RWPE1 (cell line): ENCODE data around the gene HPS1.

Source experiments
- CTCF ChIA-PET: fragments of 350-600 bp; sonication (Branson Sonifier 250); formaldehyde crosslinking; extraction: SDS; loops from one replicate; lab custom pipeline; 2021; lab: Yijun Ruan, JAX
- POLR2A ChIA-PET: fragments of 400-600 bp; formaldehyde crosslinking; extraction: SDS; loops from one replicate; lab custom pipeline; 2020; ENCODE audit warnings: antibody characterized with exemption; ENCODE audit not compliant: low non-redundant PET; lab: Yijun Ruan, JAX
- DNase-seq: peaks from one replicate; pipeline ENCODE4 v3.0.0; 2012; ENCODE audit warnings: low spot score
- H3K27ac ChIP-seq: fragments of 450-650 bp; 2 replicates; pipeline ENCODE4 v1.5.1; 2017
- TF ChIP-seq, protein P1 (sequence below): fragments of 450-650 bp; conservative IDR thresholded peaks from 2 replicates; pipeline ENCODE4 v1.5.1; 2017; ENCODE audit warnings: low read depth, mild to moderate bottlenecking

Gene HPS1

DNA sequence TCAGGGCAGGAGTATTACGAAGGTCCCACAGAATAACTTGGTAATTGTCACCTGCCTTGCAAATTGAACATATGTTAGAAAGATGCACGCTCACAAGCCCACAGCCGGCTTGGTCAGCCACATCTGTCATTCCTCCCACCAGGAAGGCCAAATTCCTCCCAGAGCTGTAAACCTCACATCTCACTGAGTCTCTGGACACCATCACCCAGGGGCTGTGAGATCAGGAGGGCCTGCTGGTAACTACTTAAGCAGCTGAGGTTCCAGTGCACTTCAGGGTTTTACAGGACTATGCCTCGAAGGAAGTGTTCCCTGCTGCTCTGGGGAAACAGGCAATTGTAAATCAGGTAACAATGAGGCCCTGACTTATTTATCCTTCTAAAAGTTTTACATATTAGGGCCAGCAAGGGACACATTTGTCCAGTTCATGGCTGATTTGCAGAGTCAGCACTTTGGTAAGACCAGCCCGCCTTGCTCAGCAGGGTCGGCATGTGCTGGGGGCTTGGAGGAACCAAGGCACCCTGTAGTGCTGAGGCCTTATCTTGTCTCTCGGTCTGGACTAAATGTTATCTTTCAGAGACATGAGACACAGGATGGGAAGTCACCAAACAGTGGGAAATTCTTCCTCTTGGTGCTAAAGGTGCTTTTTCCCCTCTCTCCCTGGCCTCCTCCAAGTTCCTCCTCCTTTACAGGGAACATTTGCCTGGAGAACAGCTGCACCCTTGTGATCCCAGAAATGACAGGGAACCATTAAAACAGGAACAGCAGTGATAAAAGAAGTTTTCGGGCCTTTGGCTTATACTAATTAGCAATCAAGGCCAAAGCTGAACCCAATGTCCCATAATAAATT lies 66.0 kb downstream of the HPS1 start:
- no peak for DNase-seq
- H3K27ac ChIP-seq, result no peak overlapping the region
- CTCF ChIA-PET, result interaction anchor here (0.6 kb wide), 1 partner anchor 10 kb away, joined by 3 read pairs; no protein-coding TSS in a partner anchor
- POLR2A ChIA-PET, result no interaction called here
- TF ChIP-seq, protein P1, sequence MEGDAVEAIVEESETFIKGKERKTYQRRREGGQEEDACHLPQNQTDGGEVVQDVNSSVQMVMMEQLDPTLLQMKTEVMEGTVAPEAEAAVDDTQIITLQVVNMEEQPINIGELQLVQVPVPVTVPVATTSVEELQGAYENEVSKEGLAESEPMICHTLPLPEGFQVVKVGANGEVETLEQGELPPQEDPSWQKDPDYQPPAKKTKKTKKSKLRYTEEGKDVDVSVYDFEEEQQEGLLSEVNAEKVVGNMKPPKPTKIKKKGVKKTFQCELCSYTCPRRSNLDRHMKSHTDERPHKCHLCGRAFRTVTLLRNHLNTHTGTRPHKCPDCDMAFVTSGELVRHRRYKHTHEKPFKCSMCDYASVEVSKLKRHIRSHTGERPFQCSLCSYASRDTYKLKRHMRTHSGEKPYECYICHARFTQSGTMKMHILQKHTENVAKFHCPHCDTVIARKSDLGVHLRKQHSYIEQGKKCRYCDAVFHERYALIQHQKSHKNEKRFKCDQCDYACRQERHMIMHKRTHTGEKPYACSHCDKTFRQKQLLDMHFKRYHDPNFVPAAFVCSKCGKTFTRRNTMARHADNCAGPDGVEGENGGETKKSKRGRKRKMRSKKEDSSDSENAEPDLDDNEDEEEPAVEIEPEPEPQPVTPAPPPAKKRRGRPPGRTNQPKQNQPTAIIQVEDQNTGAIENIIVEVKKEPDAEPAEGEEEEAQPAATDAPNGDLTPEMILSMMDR, result no peak

DNA sequence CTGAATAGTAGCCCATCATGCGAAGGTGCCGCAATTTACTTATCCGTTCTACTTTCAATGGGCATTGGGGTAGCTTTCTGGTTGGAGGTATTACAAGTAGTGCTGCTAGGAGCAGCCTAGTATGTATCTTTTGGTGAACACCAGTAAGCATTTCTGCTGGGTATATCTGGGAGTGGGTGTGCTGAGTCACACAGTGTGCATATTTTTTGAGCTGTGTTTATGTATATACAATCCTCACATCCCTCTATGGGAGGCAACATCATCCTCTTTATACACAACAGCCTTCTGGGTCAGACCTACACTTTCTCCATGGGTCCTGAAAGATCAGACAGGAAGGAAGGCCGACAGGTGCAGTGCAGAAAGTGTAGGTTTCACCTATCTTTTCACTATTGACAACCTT lies 68.0 kb downstream of the HPS1 start:
- no peak for DNase-seq
- CTCF ChIA-PET, result no interaction called here
- POLR2A ChIA-PET, result no interaction called here
- TF ChIP-seq, protein P1, result no peak
- H3K27ac ChIP-seq, result no peak overlapping the region

GRCh38 chr10:98377536-98377935 lies 69.2 kb downstream of the HPS1 start:
- TF ChIP-seq, protein P1, result no peak
- ChIA-PET POLR2A (no interaction called here), CTCF (no interaction called here)
- no peak overlapping the region for H3K27ac ChIP-seq
- DNase-seq, result no peak

DNA sequence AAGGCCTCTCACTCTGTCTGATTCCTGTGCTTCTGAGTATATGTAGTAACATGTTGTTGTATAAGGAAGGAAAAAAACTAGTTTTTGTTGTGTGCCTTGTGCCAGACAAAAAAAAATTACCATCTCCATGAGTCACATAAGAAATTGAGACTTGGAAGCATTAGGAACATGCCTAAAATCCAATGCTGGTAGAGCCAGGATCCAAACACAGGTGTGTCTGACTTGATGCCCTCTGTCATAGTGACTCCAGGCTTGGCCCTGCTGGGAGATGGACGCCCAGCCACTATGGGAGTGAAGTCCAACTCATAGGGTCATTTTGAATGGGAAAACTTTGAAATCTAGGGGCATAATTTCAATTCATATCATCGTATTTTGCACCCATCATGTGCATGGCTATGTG lies 69.7 kb downstream of the HPS1 start:
- no peak for DNase-seq
- POLR2A ChIA-PET, result no interaction called here
- H3K27ac ChIP-seq, result no peak overlapping the region
- CTCF ChIA-PET, result no interaction called here
- TF ChIP-seq, protein P1, result no peak

DNA sequence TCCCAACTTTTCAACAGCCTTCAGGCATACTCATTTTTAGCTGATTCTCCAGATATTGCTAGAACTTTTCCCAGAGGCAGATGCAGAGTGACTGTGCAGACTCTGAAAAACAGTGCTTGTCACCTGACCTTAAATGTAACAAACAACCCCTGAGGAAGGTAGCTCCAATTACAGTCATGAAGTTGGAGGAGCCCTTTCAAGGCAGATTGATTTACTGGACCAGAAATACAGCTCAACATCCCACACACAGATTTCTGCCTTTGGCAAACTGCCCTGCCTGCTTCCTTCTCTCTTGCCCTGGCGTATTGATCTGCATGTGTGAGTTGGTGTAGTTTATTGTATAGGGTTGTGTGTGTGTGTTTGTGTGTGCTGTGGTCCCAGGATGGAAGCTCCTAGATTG lies 70.2 kb downstream of the HPS1 start:
- CTCF ChIA-PET, result no interaction called here
- POLR2A ChIA-PET, result no interaction called here
- TF ChIP-seq, protein P1, result no peak

DNA sequence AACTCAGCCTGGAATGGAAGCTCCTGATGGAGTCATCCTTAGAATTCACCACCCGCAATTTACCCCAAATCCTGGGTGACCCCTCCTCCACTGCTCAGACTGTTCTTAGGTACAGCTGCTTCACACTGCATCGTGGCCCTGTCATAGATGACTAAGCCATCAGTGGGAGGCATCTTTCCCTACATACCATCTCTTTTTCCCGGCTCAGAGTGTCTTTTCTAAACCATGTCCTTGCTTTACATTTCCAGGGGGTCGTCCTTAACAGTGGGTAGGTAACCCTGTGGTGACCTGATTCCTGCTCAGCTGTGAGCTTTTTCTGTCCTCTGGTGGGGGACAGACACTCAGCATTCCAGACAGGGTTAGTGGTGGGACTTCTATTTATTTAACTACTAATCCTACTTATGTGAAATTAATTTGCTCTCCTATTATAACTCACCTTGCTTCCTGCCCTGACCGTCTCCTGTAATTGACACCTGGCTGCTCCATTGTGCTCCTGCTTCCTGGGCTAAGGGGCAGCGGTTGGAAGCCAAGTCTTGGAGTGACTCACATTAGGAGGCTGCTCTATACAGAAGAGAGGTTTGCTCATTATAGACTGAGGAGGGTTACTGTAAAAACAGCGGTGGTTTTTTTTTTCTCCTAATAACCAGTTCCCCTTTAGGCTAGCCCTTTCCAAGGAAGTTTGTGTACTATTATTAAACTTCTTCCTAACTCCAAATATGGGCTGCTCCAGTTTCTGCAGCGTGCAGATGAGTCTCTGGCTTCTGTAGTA lies 72.3 kb downstream of the HPS1 start:
- peak; percentile 73 for DNase-seq
- TF ChIP-seq, protein P1, result no peak
- no peak overlapping the region for H3K27ac ChIP-seq
- ChIA-PET POLR2A (no interaction called here), CTCF (interaction anchor here (0.5 to 1.3 kb wide), 4 partner anchors 47 to 713 kb away, joined by 3 read pairs; no protein-coding TSS in a partner anchor)

More for the DNA sequence above, 70.2 kb downstream of the HPS1 start:
- no peak overlapping the region for H3K27ac ChIP-seq
- no peak for DNase-seq
